Amniotic epithelial cell (primary cell): Measurements from ENCODE around the gene PTPRN2.

Experiments
- DNase-seq: peaks from one replicate; pipeline ENCODE4 v3.0.0-alpha.2; 2010; ENCODE audit warnings: low read depth

Gene PTPRN2

GRCh38 chr7:158133515-158134271 is 453.9 kb downstream of the PTPRN2 start:
- DNase-seq, result no peak

- DNase-seq, result no peak
These were observed 454.6 kb downstream of the PTPRN2 start for GRCh38 chr7:158133057-158133456.

GRCh38 chr7:158130023-158130409 is 457.6 kb downstream of the PTPRN2 start:
- DNase-seq, result no peak

- DNase-seq, result no peak
These were observed 458.3 kb downstream of the PTPRN2 start for GRCh38 chr7:158129037-158130022.

- DNase-seq, result no peak
These were observed 459.1 kb downstream of the PTPRN2 start for GRCh38 chr7:158128572-158128971.

GRCh38 chr7:158127241-158127640 is 460.4 kb downstream of the PTPRN2 start:
- DNase-seq, result no peak

GRCh38 chr7:158126661-158127060 is 461.0 kb downstream of the PTPRN2 start:
- DNase-seq, result no peak

GRCh38 chr7:158125721-158126120 is 461.9 kb downstream of the PTPRN2 start:
- no peak for DNase-seq

GRCh38 chr7:158125091-158125490 is 462.5 kb downstream of the PTPRN2 start:
- DNase-seq, result no peak

GRCh38 chr7:158124671-158125079 is 462.9 kb downstream of the PTPRN2 start:
- no peak for DNase-seq

- no peak for DNase-seq
These were observed 463.9 kb downstream of the PTPRN2 start for GRCh38 chr7:158123753-158124152.

- no peak for DNase-seq
These were observed 464.4 kb downstream of the PTPRN2 start for GRCh38 chr7:158123214-158123613.

- DNase-seq, result no peak
These were observed 466.1 kb downstream of the PTPRN2 start for GRCh38 chr7:158121441-158122045.

GRCh38 chr7:158120716-158121115 is 466.9 kb downstream of the PTPRN2 start:
- no peak for DNase-seq

- no peak for DNase-seq
These were observed 467.3 kb downstream of the PTPRN2 start for GRCh38 chr7:158120316-158120715.

- DNase-seq, result no peak
These were observed 470.0 kb downstream of the PTPRN2 start for GRCh38 chr7:158117341-158118222.

GRCh38 chr7:158116235-158116634 is 471.4 kb downstream of the PTPRN2 start:
- no peak for DNase-seq

- DNase-seq, result no peak
These were observed 473.4 kb downstream of the PTPRN2 start for GRCh38 chr7:158114056-158114850.

GRCh38 chr7:158113321-158114025 is 474.1 kb downstream of the PTPRN2 start:
- no peak for DNase-seq
